22Rv1 (cell line): ENCODE data around the gene GOLGA6L7.
"Not testable (repeated sequence)": the region's sequence is repeated elsewhere in the genome, so short reads cannot be mapped to it uniquely, and the experiment has no call there.

Experiments
- H3K27ac ChIP-seq: fragments of 450-650 bp; 2 replicates; pipeline ENCODE4 v1.5.1; 2017
- CTCF ChIP-seq: fragments of 450-650 bp; IDR thresholded peaks from 2 replicates; pipeline ENCODE4 v1.5.1; 2017; ENCODE audit warnings: mild to moderate bottlenecking
- ZFX ChIP-seq: fragments of 450-650 bp; IDR thresholded peaks from 2 replicates; pipeline ENCODE4 v1.6.1; 2017; ENCODE audit warnings: antibody characterized with exemption, borderline replicate concordance

The GOLGA6L7 gene

GRCh38 chr15:28873006-28873405 lies 24.6 kb upstream of the GOLGA6L7 start:
- TF ChIP-seq CTCF (no peak), ZFX (no peak)
- H3K27ac ChIP-seq = no peak overlapping the region

- no peak overlapping the region for H3K27ac ChIP-seq
- no peak for TF ChIP-seq CTCF
- TF ChIP-seq ZFX = no peak
Measured at GRCh38 chr15:28871168-28871567, 22.7 kb upstream of the GOLGA6L7 start.

- TF ChIP-seq CTCF (no peak), ZFX (no peak)
- H3K27ac ChIP-seq = no peak overlapping the region
Measured at GRCh38 chr15:28868744-28869345, 20.4 kb upstream of the GOLGA6L7 start.

- H3K27ac ChIP-seq = not testable (repeated sequence)
Measured at GRCh38 chr15:28861589-28862293, 13.3 kb upstream of the GOLGA6L7 start.

- H3K27ac ChIP-seq = no peak overlapping the region
- TF ChIP-seq ZFX (no peak), CTCF (no peak)
Measured at GRCh38 chr15:28861031-28861534, 12.6 kb upstream of the GOLGA6L7 start.

GRCh38 chr15:28854578-28854977 lies 6.1 kb upstream of the GOLGA6L7 start:
- not testable (repeated sequence) for H3K27ac ChIP-seq

- H3K27ac ChIP-seq = not testable (repeated sequence)
Measured at GRCh38 chr15:28853654-28854053, 5.2 kb upstream of the GOLGA6L7 start.

- H3K27ac ChIP-seq = not testable (repeated sequence)
Measured at GRCh38 chr15:28849766-28850165, 1.3 kb upstream of the GOLGA6L7 start.

- not testable (repeated sequence) for H3K27ac ChIP-seq
Measured at GRCh38 chr15:28849271-28849670, 827 bp upstream of the GOLGA6L7 start.

- H3K27ac ChIP-seq = not testable (repeated sequence)
Measured at GRCh38 chr15:28847959-28848358, 485 bp downstream of the GOLGA6L7 start.

- not testable (repeated sequence) for H3K27ac ChIP-seq
Measured at GRCh38 chr15:28847247-28847646, 1.2 kb downstream of the GOLGA6L7 start.

- not testable (repeated sequence) for H3K27ac ChIP-seq
Measured at GRCh38 chr15:28844147-28844546, 4.3 kb downstream of the GOLGA6L7 start.

- not testable (repeated sequence) for H3K27ac ChIP-seq
Measured at GRCh38 chr15:28843520-28843919, 4.9 kb downstream of the GOLGA6L7 start.

GRCh38 chr15:28842210-28842609 lies 6.2 kb downstream of the GOLGA6L7 start:
- H3K27ac ChIP-seq = not testable (repeated sequence)

- H3K27ac ChIP-seq = not testable (repeated sequence)
Measured at GRCh38 chr15:28840285-28840684, 8.2 kb downstream of the GOLGA6L7 start.

GRCh38 chr15:28834957-28835585 lies 13.4 kb downstream of the GOLGA6L7 start:
- not testable (repeated sequence) for H3K27ac ChIP-seq
